Caco-2 (cell line): ENCODE measurements around the gene SH2B3. TPM values are rescaled to one million over a fixed set of nuclear protein-coding genes. Genes with fewer than 3 reads are reported as not detected.

Experiments used
- BruUV-seq: library from RNA; stranded (reverse); fragments of 400-500 nt; replicated peaks from 2 replicates; lab custom pipeline; 2021; lab: Mats Ljungman, UMichigan
- CTCF ChIA-PET: fragments of 300-600 bp; sonication (Branson Sonifier 250); formaldehyde crosslinking; loops from one replicate; lab custom pipeline; 2022; ENCODE audit warnings: antibody characterized with exemption; lab: Charles Lee
- POLR2A ChIA-PET: fragments of 300-600 bp; sonication (Branson Sonifier 250); formaldehyde crosslinking; loops from one replicate; lab custom pipeline; 2022; ENCODE audit warnings: antibody characterized with exemption; lab: Charles Lee
- DNase-seq, 2 experiments: peaks; one replicate each; pipeline versions ENCODE4 v3.0.0 to v3.0.0-alpha.2; 2020 to 2022
- H3K27me3 ChIP-seq: replicated peaks from 2 replicates; pipeline ENCODE4 v1.6.0; 2011; ENCODE audit warnings: low read length; ENCODE audit not compliant: control insufficient read depth, insufficient read depth
- H3K36me3 ChIP-seq: 2 replicates; pipeline ENCODE4 v1.5.1; 2011; ENCODE audit warnings: low read length; ENCODE audit not compliant: control insufficient read depth, insufficient read depth
- H3K4me1 ChIP-seq: fragments of 250-450 bp; sonication (Bioruptor Pico); 2 replicates; pipeline ENCODE4 v1.5.1; 2020; ENCODE audit warnings: mild to moderate bottlenecking
- H3K4me3 ChIP-seq: 2 replicates; pipeline ENCODE4 v1.5.1; 2011; ENCODE audit warnings: low read depth, mild to moderate bottlenecking, control low read depth, low read length
- H3K9me3 ChIP-seq: fragments of 250-450 bp; sonication (Bioruptor Pico); 2 replicates; pipeline ENCODE4 v1.5.1; 2020; ENCODE audit warnings: mild to moderate bottlenecking, moderate library complexity
- H3K27ac Mint-ChIP-seq: one replicate; pipeline ENCODE4 v1.8.0; 2022; ENCODE audit warnings: mixed read lengths; ENCODE audit not compliant: unreplicated experiment
- H3K27me3 Mint-ChIP-seq: one replicate; pipeline ENCODE4 v1.8.0; 2022; ENCODE audit warnings: mixed read lengths; ENCODE audit not compliant: insufficient read depth, unreplicated experiment
- H3K36me3 Mint-ChIP-seq: one replicate; pipeline ENCODE4 v1.8.0; 2022; ENCODE audit warnings: mild to moderate bottlenecking, mixed read lengths; ENCODE audit not compliant: insufficient read depth, unreplicated experiment
- H3K4me1 Mint-ChIP-seq: one replicate; pipeline ENCODE4 v1.8.0; 2022; ENCODE audit warnings: low read depth, mixed read lengths; ENCODE audit not compliant: unreplicated experiment
- H3K4me3 Mint-ChIP-seq: one replicate; pipeline ENCODE4 v1.8.0; 2022; ENCODE audit warnings: mild to moderate bottlenecking, moderate library complexity, mixed read lengths; ENCODE audit not compliant: unreplicated experiment
- H3K9me3 Mint-ChIP-seq: one replicate; pipeline ENCODE4 v1.8.0; 2022; ENCODE audit warnings: mixed read lengths; ENCODE audit not compliant: unreplicated experiment
- intact Hi-C: fragments of 100-400 bp; cut with micrococcal nuclease; formaldehyde crosslinking; loops from one replicate; pipeline ENCODE4 v1.10.0; 2022; ENCODE audit not compliant: unreplicated experiment
- total RNA-seq: library from RNA; stranded (reverse); gene quantifications from 2 replicates; pipeline ENCODE4 v1.2.3, GENCODE V29; 2022
- TF ChIP-seq, protein P1 (sequence below), 2 experiments: fragments of 200-600 bp in 1 of 2; IDR thresholded peaks; 1 replicate in 1 of 2; 2 replicates in 1 of 2; pipeline versions ENCODE4 v1.5.1 to v1.8.0; 2011 to 2022; ENCODE audit warnings: antibody characterized with exemption in 1 of 2, control low read depth in 1 of 2, inconsistent platforms in 1 of 2, low read depth in 1 of 2, low read length in 1 of 2, mild to moderate bottlenecking in 1 of 2, moderate library complexity in 1 of 2; ENCODE audit not compliant: insufficient read depth in 1 of 2, severe bottlenecking in 1 of 2, unreplicated experiment in 1 of 2

SH2B3 gene
- total RNA-seq, 1 experiment from 2014 or later: 16.1 TPM

DNA sequence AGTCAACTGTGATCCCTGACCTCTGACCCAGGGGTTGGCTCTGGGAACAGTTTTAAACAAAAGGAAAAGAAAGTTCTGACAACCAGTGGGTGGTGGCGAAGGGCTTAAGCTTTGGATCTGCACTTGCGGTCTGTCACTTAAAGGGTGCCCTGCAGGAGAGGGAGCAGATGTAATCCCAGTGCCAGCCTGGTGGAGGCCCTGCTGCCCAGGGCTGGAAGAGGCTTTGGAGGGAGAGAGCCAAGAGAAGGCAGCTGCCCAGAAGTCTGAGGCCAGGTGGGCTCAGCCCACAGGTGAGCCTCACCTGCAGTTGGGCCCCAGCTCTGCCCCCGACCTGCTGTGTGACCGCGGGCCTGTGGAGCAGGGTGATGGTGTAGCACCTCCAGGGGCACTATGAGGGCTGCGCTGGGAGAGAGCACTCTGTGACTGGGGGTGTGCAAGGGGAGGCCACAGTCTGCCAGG, 19.1 kb downstream of the SH2B3 start:
- H3K4me3 Mint-ChIP-seq: no peak overlapping the region
- POLR2A ChIA-PET: no interaction called here
- H3K4me1 Mint-ChIP-seq: peaks cover 7% of the 10 kb centered on the region
- H3K9me3 ChIP-seq: no peaks in the 10 kb centered on the region
- no peaks in the 10 kb centered on the region for H3K36me3 ChIP-seq
- no peaks in the 10 kb centered on the region for H3K4me1 ChIP-seq
- intact Hi-C loops: no loop called here
- H3K4me3 ChIP-seq: no peak overlapping the region
- peaks cover 29% of the 10 kb centered on the region for H3K36me3 Mint-ChIP-seq
- TF ChIP-seq, protein P1, sequence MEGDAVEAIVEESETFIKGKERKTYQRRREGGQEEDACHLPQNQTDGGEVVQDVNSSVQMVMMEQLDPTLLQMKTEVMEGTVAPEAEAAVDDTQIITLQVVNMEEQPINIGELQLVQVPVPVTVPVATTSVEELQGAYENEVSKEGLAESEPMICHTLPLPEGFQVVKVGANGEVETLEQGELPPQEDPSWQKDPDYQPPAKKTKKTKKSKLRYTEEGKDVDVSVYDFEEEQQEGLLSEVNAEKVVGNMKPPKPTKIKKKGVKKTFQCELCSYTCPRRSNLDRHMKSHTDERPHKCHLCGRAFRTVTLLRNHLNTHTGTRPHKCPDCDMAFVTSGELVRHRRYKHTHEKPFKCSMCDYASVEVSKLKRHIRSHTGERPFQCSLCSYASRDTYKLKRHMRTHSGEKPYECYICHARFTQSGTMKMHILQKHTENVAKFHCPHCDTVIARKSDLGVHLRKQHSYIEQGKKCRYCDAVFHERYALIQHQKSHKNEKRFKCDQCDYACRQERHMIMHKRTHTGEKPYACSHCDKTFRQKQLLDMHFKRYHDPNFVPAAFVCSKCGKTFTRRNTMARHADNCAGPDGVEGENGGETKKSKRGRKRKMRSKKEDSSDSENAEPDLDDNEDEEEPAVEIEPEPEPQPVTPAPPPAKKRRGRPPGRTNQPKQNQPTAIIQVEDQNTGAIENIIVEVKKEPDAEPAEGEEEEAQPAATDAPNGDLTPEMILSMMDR (IDR thresholded peaks at IDR 0.05; ENCODE audit: insufficient read depth in 1 of 2, low read depth in 1 of 2, low read length in 1 of 2, severe bottlenecking in 1 of 2, unreplicated experiment in 1 of 2): peak in 1 of 2 experiments; percentile 6
- CTCF ChIA-PET: no interaction called here
- no peaks in the 10 kb centered on the region for H3K27me3 Mint-ChIP-seq
- H3K27ac Mint-ChIP-seq: peak overlapping the region; percentile 39
- DNase-seq: no peak
- no peaks in the 10 kb centered on the region for H3K9me3 Mint-ChIP-seq
- no peaks in the 10 kb centered on the region for H3K27me3 ChIP-seq
- no TSS peak for BruUV-seq

DNA sequence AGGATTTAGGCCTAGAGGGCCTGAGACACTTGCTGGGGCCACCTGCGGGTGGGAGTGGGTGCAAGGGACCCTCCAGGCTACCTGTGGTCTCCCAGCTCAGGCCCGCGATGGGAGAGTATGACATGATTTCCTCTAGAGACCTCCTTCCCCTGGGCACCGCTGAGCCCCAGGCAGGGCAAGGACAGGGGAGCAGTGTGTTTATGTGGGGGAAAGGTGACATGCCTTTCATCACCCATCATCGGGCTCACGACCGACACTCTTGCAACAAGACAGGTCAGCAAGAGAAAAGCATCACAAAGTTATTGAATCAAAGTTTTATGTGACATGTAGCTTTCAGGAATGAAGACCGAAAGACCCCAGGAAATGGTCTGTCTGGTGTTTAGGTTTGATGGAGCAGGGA, 19.9 kb downstream of the SH2B3 start:
- no TSS peak for BruUV-seq
- Mint-ChIP-seq H3K27ac (no peak overlapping the region), H3K4me1 (peaks cover 7% of the 10 kb centered on the region), H3K4me3 (no peak overlapping the region), H3K36me3 (peaks cover 22% of the 10 kb centered on the region), H3K9me3 (no peaks in the 10 kb centered on the region), H3K27me3 (no peaks in the 10 kb centered on the region)
- intact Hi-C loops: no loop called here
- DNase-seq: no peak
- TF ChIP-seq, protein P1 (IDR thresholded peaks at IDR 0.05; ENCODE audit: insufficient read depth in 1 of 2, low read depth in 1 of 2, low read length in 1 of 2, severe bottlenecking in 1 of 2, unreplicated experiment in 1 of 2): no peak
- Histone ChIP-seq H3K9me3 (no peaks in the 10 kb centered on the region), H3K36me3 (no peaks in the 10 kb centered on the region), H3K27me3 (no peaks in the 10 kb centered on the region), H3K4me1 (no peaks in the 10 kb centered on the region), H3K4me3 (no peak overlapping the region)
- ChIA-PET POLR2A (no interaction called here), CTCF (no interaction called here)

DNA sequence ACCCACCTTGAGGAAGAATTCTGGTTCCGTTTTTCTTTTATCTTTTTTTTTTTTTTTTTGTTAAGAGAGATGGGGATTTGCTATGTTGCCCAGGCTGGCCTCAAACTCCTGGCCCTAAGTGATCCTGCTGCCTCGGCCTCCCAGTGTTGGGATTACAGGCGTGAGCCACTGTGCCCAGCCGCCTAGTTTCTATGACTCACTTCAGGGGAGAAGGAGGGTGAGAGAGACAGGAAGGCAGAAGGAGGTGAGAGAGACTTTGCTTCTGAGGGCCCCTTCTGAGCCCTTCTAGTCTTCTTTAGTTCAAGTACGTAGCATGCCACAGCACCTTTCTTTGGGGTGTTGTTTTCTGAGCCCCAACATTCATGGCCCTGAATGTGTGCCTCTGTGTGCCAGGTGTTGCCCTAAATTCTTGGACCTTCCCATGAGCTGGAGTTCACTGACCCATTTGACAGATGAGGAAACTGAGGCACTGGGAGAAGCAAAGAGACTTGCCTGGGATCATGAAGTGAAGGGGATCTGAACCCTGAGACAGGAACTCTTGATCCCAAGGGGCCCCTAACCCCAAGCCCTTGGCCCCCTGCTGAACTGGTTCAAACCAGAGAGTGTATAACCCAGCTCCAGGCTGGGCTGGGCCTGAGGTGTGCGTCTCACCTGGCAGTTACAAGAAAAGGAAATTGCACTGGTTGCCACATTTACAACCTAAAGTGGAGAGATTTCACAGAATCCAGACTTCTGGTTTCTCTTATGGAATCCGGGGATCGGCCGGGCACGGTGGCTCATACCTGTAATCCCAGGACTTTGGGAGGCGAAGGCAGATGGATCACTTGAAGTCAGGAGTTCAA, 20.8 kb downstream of the SH2B3 start:
- H3K4me3 Mint-ChIP-seq: no peak overlapping the region
- intact Hi-C loops: no loop called here
- peaks cover 19% of the 10 kb centered on the region for H3K36me3 Mint-ChIP-seq
- no peak overlapping the region for H3K27ac Mint-ChIP-seq
- Histone ChIP-seq H3K4me3 (no peak overlapping the region), H3K36me3 (no peaks in the 10 kb centered on the region), H3K27me3 (no peaks in the 10 kb centered on the region), H3K4me1 (no peaks in the 10 kb centered on the region), H3K9me3 (no peaks in the 10 kb centered on the region)
- H3K27me3 Mint-ChIP-seq: no peaks in the 10 kb centered on the region
- H3K9me3 Mint-ChIP-seq: no peaks in the 10 kb centered on the region
- H3K4me1 Mint-ChIP-seq: peaks cover 13% of the 10 kb centered on the region
- ChIA-PET CTCF (interaction anchor here (0.6 kb wide), 1 partner anchor 489 kb away, joined by 5 read pairs; no protein-coding TSS in a partner anchor), POLR2A (no interaction called here)
- TF ChIP-seq, protein P1 (IDR thresholded peaks at IDR 0.05; ENCODE audit: insufficient read depth in 1 of 2, low read depth in 1 of 2, low read length in 1 of 2, severe bottlenecking in 1 of 2, unreplicated experiment in 1 of 2): no peak
- no peak for DNase-seq
- no TSS peak for BruUV-seq
